A549 (cell line): Measurements from ENCODE around the gene MIPOL1.

Source experiments
- CTCF ChIP-seq: fragments of >200 bp; sonication (Bioruptor Twin); formaldehyde crosslinking; IDR thresholded peaks from 3 replicates; pipeline ENCODE4 v1.5.1; 2016
- JUNB ChIP-seq: fragments of >200 bp; sonication (Bioruptor Twin); formaldehyde crosslinking; IDR thresholded peaks from 2 replicates; pipeline ENCODE4 v1.6.1; 2016
- POLR2A ChIP-seq: IDR thresholded peaks from 2 replicates; pipeline ENCODE4 v1.6.1; 2012; ENCODE audit warnings: mild to moderate bottlenecking, low read length
- TF ChIP-seq, protein P1 (sequence below): fragments of 150-350 bp; IDR thresholded peaks from 2 replicates; pipeline ENCODE4 v1.6.1; 2014; ENCODE audit warnings: low read depth, mild to moderate bottlenecking, low read length
- TF ChIP-seq, protein P2 (sequence below): fragments of 200-600 bp; sonication (generic); IDR thresholded peaks from 2 replicates; pipeline ENCODE4 v1.6.1; 2016; ENCODE audit warnings: antibody characterized with exemption, mild to moderate bottlenecking, moderate library complexity

GRCh38 chr14:37443461-37443860 is 245.7 kb downstream of the MIPOL1 start:
- TF ChIP-seq CTCF, result no peak
- no peak for TF ChIP-seq JUNB
- no peak for TF ChIP-seq POLR2A
- TF ChIP-seq, protein P1, sequence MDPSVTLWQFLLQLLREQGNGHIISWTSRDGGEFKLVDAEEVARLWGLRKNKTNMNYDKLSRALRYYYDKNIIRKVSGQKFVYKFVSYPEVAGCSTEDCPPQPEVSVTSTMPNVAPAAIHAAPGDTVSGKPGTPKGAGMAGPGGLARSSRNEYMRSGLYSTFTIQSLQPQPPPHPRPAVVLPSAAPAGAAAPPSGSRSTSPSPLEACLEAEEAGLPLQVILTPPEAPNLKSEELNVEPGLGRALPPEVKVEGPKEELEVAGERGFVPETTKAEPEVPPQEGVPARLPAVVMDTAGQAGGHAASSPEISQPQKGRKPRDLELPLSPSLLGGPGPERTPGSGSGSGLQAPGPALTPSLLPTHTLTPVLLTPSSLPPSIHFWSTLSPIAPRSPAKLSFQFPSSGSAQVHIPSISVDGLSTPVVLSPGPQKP, result no peak
- TF ChIP-seq, protein P2, sequence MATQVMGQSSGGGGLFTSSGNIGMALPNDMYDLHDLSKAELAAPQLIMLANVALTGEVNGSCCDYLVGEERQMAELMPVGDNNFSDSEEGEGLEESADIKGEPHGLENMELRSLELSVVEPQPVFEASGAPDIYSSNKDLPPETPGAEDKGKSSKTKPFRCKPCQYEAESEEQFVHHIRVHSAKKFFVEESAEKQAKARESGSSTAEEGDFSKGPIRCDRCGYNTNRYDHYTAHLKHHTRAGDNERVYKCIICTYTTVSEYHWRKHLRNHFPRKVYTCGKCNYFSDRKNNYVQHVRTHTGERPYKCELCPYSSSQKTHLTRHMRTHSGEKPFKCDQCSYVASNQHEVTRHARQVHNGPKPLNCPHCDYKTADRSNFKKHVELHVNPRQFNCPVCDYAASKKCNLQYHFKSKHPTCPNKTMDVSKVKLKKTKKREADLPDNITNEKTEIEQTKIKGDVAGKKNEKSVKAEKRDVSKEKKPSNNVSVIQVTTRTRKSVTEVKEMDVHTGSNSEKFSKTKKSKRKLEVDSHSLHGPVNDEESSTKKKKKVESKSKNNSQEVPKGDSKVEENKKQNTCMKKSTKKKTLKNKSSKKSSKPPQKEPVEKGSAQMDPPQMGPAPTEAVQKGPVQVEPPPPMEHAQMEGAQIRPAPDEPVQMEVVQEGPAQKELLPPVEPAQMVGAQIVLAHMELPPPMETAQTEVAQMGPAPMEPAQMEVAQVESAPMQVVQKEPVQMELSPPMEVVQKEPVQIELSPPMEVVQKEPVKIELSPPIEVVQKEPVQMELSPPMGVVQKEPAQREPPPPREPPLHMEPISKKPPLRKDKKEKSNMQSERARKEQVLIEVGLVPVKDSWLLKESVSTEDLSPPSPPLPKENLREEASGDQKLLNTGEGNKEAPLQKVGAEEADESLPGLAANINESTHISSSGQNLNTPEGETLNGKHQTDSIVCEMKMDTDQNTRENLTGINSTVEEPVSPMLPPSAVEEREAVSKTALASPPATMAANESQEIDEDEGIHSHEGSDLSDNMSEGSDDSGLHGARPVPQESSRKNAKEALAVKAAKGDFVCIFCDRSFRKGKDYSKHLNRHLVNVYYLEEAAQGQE, result no peak
